Measurements from ENCODE around the gene TENT5C.

GRCh38 chr1:117564227-117565075 lies 41.4 kb upstream of the TENT5C start:
- TF ChIP-seq, protein P1, sequence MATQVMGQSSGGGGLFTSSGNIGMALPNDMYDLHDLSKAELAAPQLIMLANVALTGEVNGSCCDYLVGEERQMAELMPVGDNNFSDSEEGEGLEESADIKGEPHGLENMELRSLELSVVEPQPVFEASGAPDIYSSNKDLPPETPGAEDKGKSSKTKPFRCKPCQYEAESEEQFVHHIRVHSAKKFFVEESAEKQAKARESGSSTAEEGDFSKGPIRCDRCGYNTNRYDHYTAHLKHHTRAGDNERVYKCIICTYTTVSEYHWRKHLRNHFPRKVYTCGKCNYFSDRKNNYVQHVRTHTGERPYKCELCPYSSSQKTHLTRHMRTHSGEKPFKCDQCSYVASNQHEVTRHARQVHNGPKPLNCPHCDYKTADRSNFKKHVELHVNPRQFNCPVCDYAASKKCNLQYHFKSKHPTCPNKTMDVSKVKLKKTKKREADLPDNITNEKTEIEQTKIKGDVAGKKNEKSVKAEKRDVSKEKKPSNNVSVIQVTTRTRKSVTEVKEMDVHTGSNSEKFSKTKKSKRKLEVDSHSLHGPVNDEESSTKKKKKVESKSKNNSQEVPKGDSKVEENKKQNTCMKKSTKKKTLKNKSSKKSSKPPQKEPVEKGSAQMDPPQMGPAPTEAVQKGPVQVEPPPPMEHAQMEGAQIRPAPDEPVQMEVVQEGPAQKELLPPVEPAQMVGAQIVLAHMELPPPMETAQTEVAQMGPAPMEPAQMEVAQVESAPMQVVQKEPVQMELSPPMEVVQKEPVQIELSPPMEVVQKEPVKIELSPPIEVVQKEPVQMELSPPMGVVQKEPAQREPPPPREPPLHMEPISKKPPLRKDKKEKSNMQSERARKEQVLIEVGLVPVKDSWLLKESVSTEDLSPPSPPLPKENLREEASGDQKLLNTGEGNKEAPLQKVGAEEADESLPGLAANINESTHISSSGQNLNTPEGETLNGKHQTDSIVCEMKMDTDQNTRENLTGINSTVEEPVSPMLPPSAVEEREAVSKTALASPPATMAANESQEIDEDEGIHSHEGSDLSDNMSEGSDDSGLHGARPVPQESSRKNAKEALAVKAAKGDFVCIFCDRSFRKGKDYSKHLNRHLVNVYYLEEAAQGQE (IDR thresholded peaks at IDR 0.05; ENCODE audit: insufficient replicate concordance, low read depth) = no peak
- TF ChIP-seq CTCF (IDR thresholded peaks at IDR 0.05; ENCODE audit: insufficient read depth, low read length) = no peak
